BJ (cell line): ENCODE results near the gene TAS2R60. TPM values are rescaled to one million over a fixed set of nuclear protein-coding genes. Genes with fewer than 3 reads are reported as not detected.

ENCODE experiments used
- CTCF ChIA-PET: fragments of 350-600 bp; formaldehyde crosslinking; extraction: SDS; loops from one replicate; lab custom pipeline; 2021; ENCODE audit warnings: antibody characterized with exemption, inconsistent platforms; lab: Yijun Ruan, JAX
- POLR2A ChIA-PET: fragments of 300-600 bp; sonication (Branson Sonifier 250); formaldehyde crosslinking; extraction: SDS; loops from one replicate; lab custom pipeline; 2021; ENCODE audit warnings: antibody characterized with exemption; lab: Charles Lee
- DNase-seq: peaks from one replicate; pipeline ENCODE4 v3.0.0-alpha.2; 2011; ENCODE audit warnings: low read depth
- H3K27me3 ChIP-seq: 2 replicates; pipeline ENCODE4 v1.6.0; 2011; ENCODE audit warnings: low read length; ENCODE audit not compliant: control insufficient read depth, insufficient read depth
- H3K36me3 ChIP-seq: 2 replicates; pipeline ENCODE4 v1.5.1; 2011; ENCODE audit warnings: low read length; ENCODE audit not compliant: control insufficient read depth, insufficient read depth
- H3K4me3 ChIP-seq: 2 replicates; pipeline ENCODE4 v1.5.1; 2011; ENCODE audit warnings: low read depth, mild to moderate bottlenecking, control low read depth, low read length
- polyA plus RNA-seq: library from polyadenylated mRNA; depleted of rRNA; stranded (reverse); fragments of >200 nt; gene quantifications from 2 replicates; pipeline ENCODE4 v1.2.3, GENCODE V29; 2011
- TF ChIP-seq, protein P1 (sequence below): IDR thresholded peaks from 2 replicates; pipeline ENCODE4 v1.5.1; 2011; ENCODE audit warnings: low read depth, mild to moderate bottlenecking, control low read depth, inconsistent platforms, low read length, moderate library complexity; ENCODE audit not compliant: insufficient read depth

Gene TAS2R60
- polyA plus RNA-seq, 1 experiment = not detected

DNA sequence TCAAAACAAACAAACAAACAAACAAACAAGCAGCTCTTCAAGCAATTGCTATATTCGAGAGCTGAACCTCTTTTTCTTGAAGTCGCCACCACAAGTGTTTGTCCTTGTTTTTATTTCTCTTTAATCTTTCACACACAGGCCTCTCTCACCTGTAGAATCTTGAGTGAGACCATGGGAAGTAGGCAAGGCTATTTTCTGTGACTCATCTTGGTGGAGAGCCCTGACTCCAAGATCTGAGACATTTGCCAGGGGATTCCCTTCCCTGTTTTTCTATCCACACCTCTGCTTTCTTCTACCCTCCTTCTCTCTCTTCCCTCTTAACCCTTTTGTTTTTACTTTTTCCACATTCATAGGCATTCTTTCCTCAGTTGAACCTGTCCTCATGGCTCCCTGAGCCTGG, 8.0 kb upstream of the TAS2R60 start:
- TF ChIP-seq, protein P1, sequence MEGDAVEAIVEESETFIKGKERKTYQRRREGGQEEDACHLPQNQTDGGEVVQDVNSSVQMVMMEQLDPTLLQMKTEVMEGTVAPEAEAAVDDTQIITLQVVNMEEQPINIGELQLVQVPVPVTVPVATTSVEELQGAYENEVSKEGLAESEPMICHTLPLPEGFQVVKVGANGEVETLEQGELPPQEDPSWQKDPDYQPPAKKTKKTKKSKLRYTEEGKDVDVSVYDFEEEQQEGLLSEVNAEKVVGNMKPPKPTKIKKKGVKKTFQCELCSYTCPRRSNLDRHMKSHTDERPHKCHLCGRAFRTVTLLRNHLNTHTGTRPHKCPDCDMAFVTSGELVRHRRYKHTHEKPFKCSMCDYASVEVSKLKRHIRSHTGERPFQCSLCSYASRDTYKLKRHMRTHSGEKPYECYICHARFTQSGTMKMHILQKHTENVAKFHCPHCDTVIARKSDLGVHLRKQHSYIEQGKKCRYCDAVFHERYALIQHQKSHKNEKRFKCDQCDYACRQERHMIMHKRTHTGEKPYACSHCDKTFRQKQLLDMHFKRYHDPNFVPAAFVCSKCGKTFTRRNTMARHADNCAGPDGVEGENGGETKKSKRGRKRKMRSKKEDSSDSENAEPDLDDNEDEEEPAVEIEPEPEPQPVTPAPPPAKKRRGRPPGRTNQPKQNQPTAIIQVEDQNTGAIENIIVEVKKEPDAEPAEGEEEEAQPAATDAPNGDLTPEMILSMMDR = no peak
- H3K4me3 ChIP-seq = no peak overlapping the region
- CTCF ChIA-PET = interaction anchor here (1.2 to 1.6 kb wide), 2 partner anchors 17 to 18 kb away, joined by 3 to 6 read pairs; no protein-coding TSS in a partner anchor
- POLR2A ChIA-PET = no interaction called here
- H3K27me3 ChIP-seq = no peaks in the 10 kb centered on the region
- DNase-seq = no peak
- H3K36me3 ChIP-seq = no peaks in the 10 kb centered on the region

DNA sequence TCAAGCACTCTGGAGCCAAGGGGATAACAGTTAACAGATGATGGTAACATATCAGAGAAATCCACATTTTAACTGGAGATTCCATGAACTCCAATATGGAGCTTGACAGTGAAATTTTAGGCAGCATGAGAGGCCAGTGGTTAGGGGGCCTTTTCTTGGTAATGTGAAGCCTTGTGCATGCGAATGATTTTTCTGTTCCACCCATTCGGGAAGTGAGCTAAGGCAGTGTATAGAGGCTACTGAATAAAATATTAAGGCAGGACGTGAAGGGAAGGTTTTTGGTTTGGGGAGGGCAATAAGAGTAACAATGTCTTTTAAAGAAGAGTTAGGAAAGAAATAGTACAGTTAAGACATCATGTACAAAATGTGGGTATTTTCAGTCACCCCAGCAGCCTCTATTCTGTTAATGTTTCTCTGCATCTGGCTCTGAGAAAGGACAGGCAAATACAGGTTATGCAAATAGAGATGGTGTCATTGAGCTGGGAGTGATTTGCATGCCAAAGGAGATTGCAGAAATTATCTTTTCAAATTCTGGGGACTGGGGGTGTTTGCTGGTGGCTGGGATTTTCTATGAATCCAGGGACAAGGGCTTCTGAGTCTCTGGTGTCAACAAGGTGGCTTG, 6.8 kb upstream of the TAS2R60 start:
- ChIA-PET POLR2A (no interaction called here), CTCF (no interaction called here)
- DNase-seq = no peak
- TF ChIP-seq, protein P1 = no peak
- H3K36me3 ChIP-seq = no peaks in the 10 kb centered on the region
- H3K27me3 ChIP-seq = no peaks in the 10 kb centered on the region
- no peak overlapping the region for H3K4me3 ChIP-seq

GRCh38 chr7:143437578-143437977, 5.7 kb upstream of the TAS2R60 start:
- no peaks in the 10 kb centered on the region for H3K27me3 ChIP-seq
- no peak overlapping the region for H3K4me3 ChIP-seq
- no peak for DNase-seq
- ChIA-PET CTCF (interaction anchor here (1.1 to 1.2 kb wide), 2 partner anchors 13 to 21 kb away, joined by 3 read pairs; no protein-coding TSS in a partner anchor), POLR2A (no interaction called here)
- no peaks in the 10 kb centered on the region for H3K36me3 ChIP-seq
- TF ChIP-seq, protein P1 = no peak

- Histone ChIP-seq H3K27me3 (no peaks in the 10 kb centered on the region), H3K4me3 (no peak overlapping the region), H3K36me3 (no peaks in the 10 kb centered on the region)
- TF ChIP-seq, protein P1 = no peak
- ChIA-PET POLR2A (interaction anchor here (0.5 kb wide), 1 partner anchor 10 kb away, joined by 14 read pairs; no protein-coding TSS in a partner anchor), CTCF (interaction anchor here (0.6 to 2.0 kb wide), 3 partner anchors 15 to 55 kb away, joined by 3 to 9 read pairs (median 3); partner anchors contain the start of gene EPHA1)
- no peak for DNase-seq
Measured at GRCh38 chr7:143439866-143440265, 3.4 kb upstream of the TAS2R60 start.

DNA sequence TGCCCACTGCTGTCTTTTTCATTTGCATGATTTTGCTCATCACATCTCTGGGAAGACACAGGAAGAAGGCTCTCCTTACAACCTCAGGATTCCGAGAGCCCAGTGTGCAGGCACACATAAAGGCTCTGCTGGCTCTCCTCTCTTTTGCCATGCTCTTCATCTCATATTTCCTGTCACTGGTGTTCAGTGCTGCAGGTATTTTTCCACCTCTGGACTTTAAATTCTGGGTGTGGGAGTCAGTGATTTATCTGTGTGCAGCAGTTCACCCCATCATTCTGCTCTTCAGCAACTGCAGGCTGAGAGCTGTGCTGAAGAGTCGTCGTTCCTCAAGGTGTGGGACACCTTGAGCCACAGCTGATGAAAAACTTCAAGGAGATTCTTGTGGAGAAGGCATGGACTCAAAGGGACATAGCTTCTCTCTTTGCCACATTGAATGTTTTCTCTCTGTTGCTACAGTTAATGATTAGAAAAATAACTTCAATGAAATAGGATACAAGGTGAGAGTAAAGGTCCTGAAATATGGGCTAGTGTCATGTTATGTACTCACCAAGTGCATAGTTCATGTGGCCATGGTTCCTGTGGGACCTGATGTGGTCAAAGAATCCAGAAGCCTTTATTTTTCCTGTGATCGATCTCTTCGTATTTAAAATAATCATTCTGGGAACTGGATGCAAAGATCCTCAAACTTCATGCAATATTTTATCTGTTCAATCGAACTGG, 970 bp downstream of the TAS2R60 start:
- H3K27me3 ChIP-seq = no peaks in the 10 kb centered on the region; the same call in 1 of the 2 replicates
- POLR2A ChIA-PET = no interaction called here
- no peaks in the 10 kb centered on the region for H3K36me3 ChIP-seq
- no peak for DNase-seq
- H3K4me3 ChIP-seq = no peak overlapping the region
- CTCF ChIA-PET = interaction anchor here (0.6 to 1.1 kb wide), 2 partner anchors 8 to 454 kb away, joined by 3 read pairs; no protein-coding TSS in a partner anchor
- TF ChIP-seq, protein P1 = no peak
